Activated CD4-positive, alpha-beta T cell treated with anti-CD3 and anti-CD28 coated beads, Interleukin-2, amount 50 U/mL, for 1 hour (primary cell): ENCODE measurements around the gene MAL.

Source experiments
- DNase-seq: peaks from one replicate; pipeline ENCODE4 v3.0.0-alpha.2; 2020

Gene MAL

GRCh38 chr2:95050385-95051300, 25.1 kb downstream of the MAL start:
- DNase-seq = no peak

- DNase-seq = no peak
These were observed 26.1 kb downstream of the MAL start for GRCh38 chr2:95051626-95052025.

DNA sequence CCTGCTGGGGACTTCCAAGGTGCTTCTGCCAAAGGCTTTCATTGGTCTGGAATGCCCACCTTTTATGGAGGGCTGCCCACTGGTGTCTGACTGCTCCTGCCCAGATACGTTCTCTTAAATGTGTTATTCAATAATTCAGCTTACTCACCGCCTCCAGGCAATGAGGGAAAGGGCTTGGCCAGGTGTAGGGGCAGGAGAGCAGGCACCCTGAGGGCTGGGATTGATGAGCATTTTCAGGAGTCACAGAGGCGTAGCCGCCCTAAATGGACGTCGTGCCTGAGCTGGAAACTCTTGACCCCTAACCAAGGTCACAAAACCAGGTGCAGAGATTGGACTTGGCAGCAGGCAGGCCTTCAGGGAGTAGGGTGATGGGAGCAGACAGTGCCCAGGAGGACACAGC, 26.8 kb downstream of the MAL start:
- no peak for DNase-seq

DNA sequence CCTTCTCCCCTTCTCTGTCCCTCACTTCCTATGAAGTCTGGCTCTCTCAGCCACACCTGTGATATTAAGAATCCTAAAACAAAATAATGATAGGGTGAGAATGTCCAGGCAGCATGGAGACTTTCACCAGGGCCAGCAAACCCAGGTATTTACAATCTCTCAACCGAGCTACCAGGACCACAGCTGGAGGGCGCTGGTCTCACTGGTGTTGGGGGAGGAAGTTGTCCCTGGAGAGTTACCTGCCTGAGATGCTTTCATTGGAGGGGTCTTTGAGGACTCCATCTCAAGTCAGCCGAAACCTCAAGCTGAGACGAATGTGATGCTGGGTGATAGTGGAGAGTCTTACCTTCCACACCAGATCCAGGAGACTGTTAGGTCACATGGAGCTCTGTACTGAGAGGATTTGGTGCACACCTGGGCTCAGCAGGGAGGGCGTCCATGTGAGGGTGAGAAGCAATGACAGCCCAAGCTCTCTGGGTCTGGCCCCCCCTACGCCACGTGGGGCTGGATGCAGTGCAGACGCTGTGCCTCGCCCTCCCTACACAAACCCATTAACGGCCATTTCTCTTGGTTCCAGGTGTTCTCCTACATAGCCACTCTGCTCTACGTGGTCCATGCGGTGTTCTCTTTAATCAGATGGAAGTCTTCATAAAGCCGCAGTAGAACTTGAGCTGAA, 27.4 kb downstream of the MAL start:
- no peak for DNase-seq

DNA sequence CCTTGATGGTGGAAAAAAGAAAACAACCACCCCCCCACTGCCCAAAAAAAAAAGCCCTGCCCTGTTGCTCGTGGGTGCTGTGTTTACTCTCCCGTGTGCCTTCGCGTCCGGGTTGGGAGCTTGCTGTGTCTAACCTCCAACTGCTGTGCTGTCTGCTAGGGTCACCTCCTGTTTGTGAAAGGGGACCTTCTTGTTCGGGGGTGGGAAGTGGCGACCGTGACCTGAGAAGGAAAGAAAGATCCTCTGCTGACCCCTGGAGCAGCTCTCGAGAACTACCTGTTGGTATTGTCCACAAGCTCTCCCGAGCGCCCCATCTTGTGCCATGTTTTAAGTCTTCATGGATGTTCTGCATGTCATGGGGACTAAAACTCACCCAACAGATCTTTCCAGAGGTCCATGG, 28.0 kb downstream of the MAL start:
- DNase-seq = no peak

- DNase-seq = no peak
These were observed 28.5 kb downstream of the MAL start for GRCh38 chr2:95054016-95054415.

GRCh38 chr2:95055262-95055661, 29.8 kb downstream of the MAL start:
- DNase-seq = no peak

DNA sequence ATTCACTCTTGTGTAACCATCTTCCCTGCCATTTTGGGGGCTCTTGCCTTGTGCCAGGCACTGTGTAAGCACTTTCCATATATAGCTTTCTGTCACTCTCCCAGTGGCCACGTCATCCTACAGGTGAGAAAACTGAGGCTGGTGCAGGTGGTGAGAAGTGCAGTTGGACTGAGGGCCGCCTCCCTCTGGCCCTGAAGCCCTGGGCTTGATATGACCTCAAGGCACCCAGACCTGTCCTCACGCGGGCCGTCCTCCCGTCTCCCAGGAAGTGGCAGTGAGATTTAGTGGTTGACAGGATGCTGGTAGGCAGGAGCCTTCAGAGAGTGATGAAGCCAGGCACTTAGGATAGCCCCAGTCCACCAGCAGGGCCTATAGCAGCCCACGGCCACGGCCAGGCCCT, 30.5 kb downstream of the MAL start:
- no peak for DNase-seq

GRCh38 chr2:95056461-95057459, 31.3 kb downstream of the MAL start:
- DNase-seq = no peak

DNA sequence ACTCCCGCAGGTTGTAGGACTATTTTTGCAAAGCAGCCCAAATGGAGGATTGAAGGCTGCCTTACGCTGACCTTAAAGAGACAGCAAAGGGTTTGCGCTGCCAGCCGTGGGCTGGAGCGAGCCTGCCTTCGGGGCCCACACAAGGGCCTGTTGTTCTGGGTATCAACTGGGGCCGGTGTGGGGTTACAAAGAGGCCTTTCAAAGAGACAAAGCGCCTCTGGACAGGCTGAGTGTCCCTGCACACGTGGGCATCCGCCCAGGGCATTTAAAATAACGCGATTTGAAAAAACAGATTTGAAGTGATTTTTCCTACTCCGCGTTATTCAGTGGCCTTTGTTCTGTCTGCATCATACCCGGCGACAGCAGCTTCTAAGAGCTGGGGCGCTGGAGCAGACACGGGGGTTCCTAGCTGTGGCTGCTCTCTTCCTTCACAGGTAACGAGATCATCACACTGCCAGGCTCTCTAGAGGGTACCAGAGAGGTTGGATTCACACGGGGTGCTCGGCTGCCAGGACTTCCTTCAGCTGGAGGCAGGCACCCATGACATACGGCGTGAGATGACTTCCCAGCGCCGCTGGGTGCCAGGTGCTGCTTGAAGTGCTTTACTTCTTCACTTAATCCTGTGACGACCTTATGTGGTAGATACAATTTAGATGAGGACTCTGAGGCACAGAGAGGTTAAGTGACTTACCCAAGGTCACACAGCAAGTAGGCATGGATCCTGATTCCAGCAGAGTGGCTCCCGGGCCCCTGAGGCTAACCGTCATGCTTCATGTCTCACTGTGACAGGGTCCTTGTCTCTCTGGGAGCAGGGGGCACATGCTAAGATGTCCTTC, 32.2 kb downstream of the MAL start:
- no peak for DNase-seq

DNA sequence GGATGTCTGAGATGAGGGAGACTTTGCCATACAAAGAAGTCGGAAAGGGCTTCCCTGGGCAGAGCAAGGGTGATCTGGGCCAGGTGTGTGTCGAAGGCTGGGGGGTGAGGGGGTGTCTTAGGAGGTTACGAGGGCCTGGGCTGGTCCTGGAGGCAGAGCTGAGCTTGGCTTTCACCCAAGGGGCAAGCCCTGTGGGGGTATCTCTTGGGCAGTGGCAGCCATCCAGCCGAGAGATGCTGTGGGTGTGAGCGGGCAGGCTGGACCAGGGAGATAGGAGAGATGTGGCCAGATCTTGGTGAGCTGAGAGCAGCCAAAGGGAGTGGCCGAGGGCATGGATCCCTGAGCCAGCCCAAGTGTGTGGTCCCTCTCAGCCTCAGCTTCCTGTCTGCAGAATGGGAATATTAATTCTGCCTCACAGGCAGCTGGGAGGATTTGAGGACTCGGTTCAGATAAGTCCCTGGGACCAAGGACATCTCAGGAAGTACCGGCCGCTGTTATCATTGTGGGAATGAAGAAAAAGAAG, 33.0 kb downstream of the MAL start:
- DNase-seq = no peak

DNA sequence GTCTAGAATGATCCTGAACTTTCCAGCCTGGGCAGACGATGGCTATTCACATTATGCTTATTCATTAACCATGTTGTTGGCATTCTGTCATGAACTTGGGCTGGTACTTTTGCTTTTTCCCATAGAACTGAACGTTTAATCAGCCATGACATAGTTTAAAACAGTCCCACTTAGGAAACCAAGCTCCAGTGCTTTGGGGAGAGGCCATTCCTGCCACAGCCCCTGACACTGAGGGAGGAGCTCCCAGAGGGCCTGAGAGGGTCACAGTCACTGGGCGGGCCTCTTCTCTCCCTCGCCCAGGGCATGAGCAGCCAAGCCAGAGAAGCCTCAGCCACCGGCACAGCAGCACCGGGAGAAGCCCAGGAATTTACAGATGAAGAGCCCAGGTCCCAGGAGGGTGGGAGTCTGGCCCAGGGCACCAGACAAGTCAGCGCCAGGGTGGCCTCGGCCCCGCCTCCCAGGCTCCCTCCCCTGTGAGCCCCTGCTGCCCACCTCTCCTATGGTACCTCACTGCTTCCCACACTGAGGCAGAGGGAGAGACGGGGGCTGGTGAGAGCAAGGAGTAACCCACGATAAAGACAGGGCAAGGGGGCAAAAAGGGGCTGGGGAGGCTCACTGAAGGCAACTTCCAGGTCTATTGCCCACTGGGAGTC, 33.6 kb downstream of the MAL start:
- DNase-seq = no peak

GRCh38 chr2:95059656-95060370, 34.3 kb downstream of the MAL start:
- no peak for DNase-seq

GRCh38 chr2:95060446-95061118, 35.1 kb downstream of the MAL start:
- no peak for DNase-seq

GRCh38 chr2:95061119-95061512, 35.6 kb downstream of the MAL start:
- DNase-seq = no peak

DNA sequence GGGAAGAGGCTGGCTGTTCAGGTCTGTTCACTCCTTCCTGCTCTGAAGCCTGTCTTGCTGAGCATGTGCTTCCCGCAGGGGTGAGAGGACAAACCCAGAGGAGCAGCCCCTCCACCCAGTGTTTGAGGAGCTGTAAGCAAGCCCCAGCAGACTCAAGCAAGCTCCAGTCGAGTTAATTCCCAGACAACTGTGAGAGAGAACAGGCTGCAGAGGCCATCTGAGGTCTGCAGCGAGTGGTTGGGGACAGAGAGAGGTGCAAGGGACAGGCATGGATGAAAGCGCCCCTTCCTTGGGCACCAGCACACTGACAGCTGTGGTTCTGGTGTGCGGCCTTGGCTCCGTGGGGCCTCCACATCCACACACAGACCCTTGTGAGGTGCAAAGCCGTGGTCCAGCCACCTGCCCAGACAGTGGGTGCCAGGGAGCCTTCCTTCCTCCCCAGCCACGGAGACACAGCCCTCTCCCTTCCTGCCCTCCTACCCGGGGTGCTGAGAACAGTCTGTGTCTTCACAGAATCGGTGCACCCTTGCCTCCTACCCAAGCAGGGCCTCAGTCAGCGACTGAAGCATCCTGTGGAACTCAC, 36.2 kb downstream of the MAL start:
- no peak for DNase-seq

- no peak for DNase-seq
These were observed 37.0 kb downstream of the MAL start for GRCh38 chr2:95062242-95063085.

- DNase-seq = no peak
These were observed 37.8 kb downstream of the MAL start for GRCh38 chr2:95063086-95063958.
